ENCODE results near the gene MARK3. TPM values are rescaled to one million over a fixed set of nuclear protein-coding genes. Genes with fewer than 3 reads are reported as not detected.

The MARK3 gene
- polyA plus RNA-seq, 3 donors = 29.3 to 163 (median 44.7) TPM

DNA sequence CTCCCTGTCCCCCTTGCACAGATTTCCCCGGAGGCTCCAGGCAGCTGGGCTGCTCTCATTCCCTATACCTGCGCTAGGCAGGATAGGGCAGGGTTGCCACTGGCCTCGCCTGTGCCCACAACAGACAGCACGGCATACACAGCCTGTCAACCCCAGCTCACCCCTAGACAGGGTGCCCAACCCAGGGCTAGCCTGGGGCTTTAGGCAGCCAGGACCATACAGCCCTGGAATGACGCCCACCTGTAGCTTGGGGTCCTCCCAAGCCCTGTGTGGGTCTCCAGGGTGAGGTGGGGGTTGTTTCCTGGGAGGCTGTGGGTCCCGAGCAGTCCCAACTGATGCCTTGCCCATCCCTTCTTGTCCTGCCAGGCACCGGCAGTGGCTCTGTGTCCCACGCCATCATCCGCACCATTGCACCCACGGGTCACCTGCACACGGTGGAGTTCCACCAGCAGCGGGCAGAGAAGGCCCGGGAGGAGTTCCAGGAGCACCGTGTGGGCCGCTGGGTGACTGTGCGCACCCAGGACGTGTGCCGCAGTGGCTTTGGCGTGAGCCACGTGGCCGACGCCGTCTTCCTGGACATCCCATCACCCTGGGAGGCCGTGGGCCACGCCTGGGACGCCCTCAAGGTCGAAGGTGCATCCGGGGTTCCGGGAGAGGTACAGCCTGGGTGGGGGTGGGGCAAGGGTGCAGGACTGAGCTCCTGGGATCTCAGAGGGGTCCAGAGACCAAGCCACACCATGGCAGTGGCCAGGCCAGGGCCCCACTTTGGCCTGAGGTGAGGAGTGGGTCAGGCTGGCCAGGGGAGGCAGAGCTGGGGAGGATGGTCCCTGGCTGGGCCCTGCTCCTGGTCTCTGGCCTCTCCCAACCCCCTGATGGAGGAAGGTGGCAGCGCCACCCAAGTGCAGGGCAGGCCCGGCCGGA lies 147.3 kb downstream of the MARK3 start:
- DNase-seq = no peak
- no peaks in the 10 kb centered on the region for H3K9me3 Mint-ChIP-seq
- Histone ChIP-seq H3K4me3 (replicated peaks in 1 of 3; ENCODE audit: low read depth in 2 of 3, low read length in 3 of 3) (no peak overlapping the region), H3K4me2 (replicated peaks; ENCODE audit: extremely low read depth, low read length, poor library complexity, severe bottlenecking) (no peak overlapping the region), H3K27me3 (ENCODE audit: control insufficient read depth in 2 of 2, insufficient read depth in 2 of 2, low read length in 2 of 2) (no peaks in the 10 kb centered on the region), H2AFZ (ENCODE audit: insufficient read depth, low read depth, low read length, poor library complexity, severe bottlenecking) (no peak overlapping the region), H3K36me3 (replicated peaks in 1 of 2; ENCODE audit: control insufficient read depth in 1 of 2, insufficient read depth in 2 of 2, low read length in 2 of 2) (peaks cover 8 to 30% of the 10 kb centered on the region in 2 donors), H4K20me1 (ENCODE audit: insufficient read depth, low read length) (peaks cover 10% of the 10 kb centered on the region), H3K4me1 (ENCODE audit: control insufficient read depth in 1 of 2, insufficient read depth in 2 of 2, low read length in 2 of 2) (peaks cover 26 to 27% of the 10 kb centered on the region in 2 donors), H3K9ac (ENCODE audit: insufficient read depth, low read length, poor library complexity, severe bottlenecking) (no peak overlapping the region), H3K27ac (ENCODE audit: low read depth in 1 of 2, low read length in 2 of 2) (no peak overlapping the region), H3K79me2 (ENCODE audit: insufficient read depth, low read length) (peaks cover 20% of the 10 kb centered on the region), H3K9me3 (replicated peaks in 1 of 2; ENCODE audit: control insufficient read depth in 1 of 2, insufficient read depth in 1 of 2, low read length in 2 of 2) (no peaks in the 10 kb centered on the region)
- intact Hi-C loops (cut with micrococcal nuclease) = no loop called here
- H3K27ac Mint-ChIP-seq = no peak overlapping the region
- no peak overlapping the region for H3K4me3 Mint-ChIP-seq
- peaks cover 0 to 3% (median under 1%) of the 10 kb centered on the region in 3 donors for H3K27me3 Mint-ChIP-seq (ENCODE audit: low read depth in 3 of 3)
- TF ChIP-seq, protein P1, sequence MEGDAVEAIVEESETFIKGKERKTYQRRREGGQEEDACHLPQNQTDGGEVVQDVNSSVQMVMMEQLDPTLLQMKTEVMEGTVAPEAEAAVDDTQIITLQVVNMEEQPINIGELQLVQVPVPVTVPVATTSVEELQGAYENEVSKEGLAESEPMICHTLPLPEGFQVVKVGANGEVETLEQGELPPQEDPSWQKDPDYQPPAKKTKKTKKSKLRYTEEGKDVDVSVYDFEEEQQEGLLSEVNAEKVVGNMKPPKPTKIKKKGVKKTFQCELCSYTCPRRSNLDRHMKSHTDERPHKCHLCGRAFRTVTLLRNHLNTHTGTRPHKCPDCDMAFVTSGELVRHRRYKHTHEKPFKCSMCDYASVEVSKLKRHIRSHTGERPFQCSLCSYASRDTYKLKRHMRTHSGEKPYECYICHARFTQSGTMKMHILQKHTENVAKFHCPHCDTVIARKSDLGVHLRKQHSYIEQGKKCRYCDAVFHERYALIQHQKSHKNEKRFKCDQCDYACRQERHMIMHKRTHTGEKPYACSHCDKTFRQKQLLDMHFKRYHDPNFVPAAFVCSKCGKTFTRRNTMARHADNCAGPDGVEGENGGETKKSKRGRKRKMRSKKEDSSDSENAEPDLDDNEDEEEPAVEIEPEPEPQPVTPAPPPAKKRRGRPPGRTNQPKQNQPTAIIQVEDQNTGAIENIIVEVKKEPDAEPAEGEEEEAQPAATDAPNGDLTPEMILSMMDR (IDR thresholded peaks at IDR 0.05) = no peak
- WGBS (ENCODE audit: insufficient coverage) = 95% methylated on average over 29 of the region's 32 CpGs
- H3K36me3 Mint-ChIP-seq = peaks cover 5 to 23% of the 10 kb centered on the region in 2 donors
- H3K4me1 Mint-ChIP-seq = peaks cover 27% of the 10 kb centered on the region

DNA sequence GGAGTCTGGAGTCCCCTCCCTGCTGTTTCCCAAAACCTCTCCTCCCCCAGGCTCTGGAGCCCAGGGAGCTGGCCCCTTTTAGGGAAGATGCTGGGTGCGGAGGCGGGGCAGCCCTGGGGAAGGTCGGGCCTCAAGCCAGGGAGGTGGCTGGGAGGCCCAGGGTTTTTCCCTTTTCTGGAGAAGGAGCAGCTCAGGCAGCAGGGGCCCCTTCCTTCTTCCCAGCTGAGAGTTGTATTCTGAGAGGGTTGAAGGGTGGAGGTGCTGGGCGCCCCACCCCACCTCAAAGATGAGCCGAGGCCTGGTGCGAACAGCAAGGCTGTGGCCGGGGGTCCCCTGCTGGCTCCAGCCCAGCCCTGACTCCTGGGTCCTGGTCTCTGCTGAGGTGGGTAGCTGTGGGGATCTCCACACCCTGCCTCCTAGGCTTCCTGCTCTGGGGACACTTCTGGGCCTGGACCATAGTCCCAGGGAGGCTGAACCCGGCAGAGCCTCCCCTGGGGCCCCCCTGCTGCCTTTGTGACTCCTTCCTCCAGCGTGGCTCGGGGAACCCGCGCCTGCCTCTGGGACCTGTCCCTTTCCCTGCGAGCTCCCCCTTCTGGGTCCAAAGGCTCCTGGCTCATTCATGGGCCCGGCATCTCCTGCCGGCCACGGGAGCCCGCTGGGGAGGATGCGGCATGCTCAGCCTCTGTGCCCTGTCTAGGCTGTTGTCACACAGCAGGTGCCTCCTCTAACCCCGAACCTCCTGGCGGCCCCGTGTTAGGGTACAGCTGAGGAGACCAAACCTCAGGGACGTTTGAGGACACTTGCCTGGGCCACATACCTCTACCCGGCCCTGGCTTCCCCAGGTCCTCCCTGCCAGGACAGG lies 148.2 kb downstream of the MARK3 start:
- Histone ChIP-seq H3K4me3 (replicated peaks in 1 of 3; ENCODE audit: low read depth in 2 of 3, low read length in 3 of 3) (no peak overlapping the region), H3K9me3 (replicated peaks in 1 of 2; ENCODE audit: control insufficient read depth in 1 of 2, insufficient read depth in 1 of 2, low read length in 2 of 2) (no peaks in the 10 kb centered on the region), H3K4me2 (replicated peaks; ENCODE audit: extremely low read depth, low read length, poor library complexity, severe bottlenecking) (no peak overlapping the region), H3K27me3 (ENCODE audit: control insufficient read depth in 2 of 2, insufficient read depth in 2 of 2, low read length in 2 of 2) (no peaks in the 10 kb centered on the region), H3K79me2 (ENCODE audit: insufficient read depth, low read length) (peaks cover 20% of the 10 kb centered on the region), H4K20me1 (ENCODE audit: insufficient read depth, low read length) (peaks cover 13% of the 10 kb centered on the region), H3K9ac (ENCODE audit: insufficient read depth, low read length, poor library complexity, severe bottlenecking) (no peak overlapping the region), H2AFZ (ENCODE audit: insufficient read depth, low read depth, low read length, poor library complexity, severe bottlenecking) (no peak overlapping the region), H3K27ac (ENCODE audit: low read depth in 1 of 2, low read length in 2 of 2) (no peak overlapping the region), H3K4me1 (ENCODE audit: control insufficient read depth in 1 of 2, insufficient read depth in 2 of 2, low read length in 2 of 2) (peaks cover 17 to 18% of the 10 kb centered on the region in 2 donors), H3K36me3 (replicated peaks in 1 of 2; ENCODE audit: control insufficient read depth in 1 of 2, insufficient read depth in 2 of 2, low read length in 2 of 2) (peaks cover 8 to 30% of the 10 kb centered on the region in 2 donors)
- Mint-ChIP-seq H3K27ac (no peak overlapping the region), H3K36me3 (peaks cover 5 to 23% of the 10 kb centered on the region in 2 donors), H3K4me3 (no peak overlapping the region), H3K27me3 (ENCODE audit: low read depth in 3 of 3) (peaks cover 0 to 5% (median 3%) of the 10 kb centered on the region in 3 donors), H3K9me3 (no peaks in the 10 kb centered on the region), H3K4me1 (peaks cover 18% of the 10 kb centered on the region)
- intact Hi-C loops (cut with micrococcal nuclease) = no loop called here
- 92% methylated on average over 19 of the region's 23 CpGs for WGBS (ENCODE audit: insufficient coverage)
- TF ChIP-seq, protein P1 (IDR thresholded peaks at IDR 0.05) = no peak
- no peak for DNase-seq

All from CD14-positive monocyte (primary cell).